Tibial artery (tissue), 4 donors: Measurements from ENCODE around the gene KLRC2.
"Not testable (repeated sequence)": the region's sequence is repeated elsewhere in the genome, so short reads cannot be mapped to it uniquely, and the experiment has no call there.

Source experiments
- DNase-seq, 2 donors: peaks; one replicate each; pipeline ENCODE4 v3.0.0-alpha.2; 2019
- H3K27ac ChIP-seq, 2 donors: fragments of 200-600 bp; sonication (generic) in 1 of 2; 1 replicate in 1 of 2; 2 replicates in 1 of 2; pipeline ENCODE4 v1.5.1; 2018 to 2019; ENCODE audit warnings: mild to moderate bottlenecking in 1 of 2
- H3K27me3 ChIP-seq, 2 donors: fragments of 200-600 bp; sonication (generic) in 1 of 2; one replicate each; pipeline versions ENCODE4 v1.5.1 to v1.6.0; 2016 to 2019
- H3K36me3 ChIP-seq, 3 donors: fragments of 200-600 bp; sonication (generic) in 2 of 3; one replicate each; pipeline ENCODE4 v1.5.1; 2016 to 2019; ENCODE audit warnings: mild to moderate bottlenecking in 2 of 3
- H3K4me1 ChIP-seq, 4 donors: fragments of 200-600 bp; sonication (generic) in 2 of 4; 1 replicate in 3 of 4; 2 replicates in 1 of 4; pipeline ENCODE4 v1.5.1; 2016 to 2019
- H3K4me3 ChIP-seq, 2 donors: fragments of 200-600 bp; sonication (generic) in 1 of 2; 1 replicate in 1 of 2; 2 replicates in 1 of 2; pipeline ENCODE4 v1.5.1; 2018 to 2019; ENCODE audit warnings: mild to moderate bottlenecking in 2 of 2
- H3K9me3 ChIP-seq, 3 donors: fragments of 200-600 bp; sonication (generic) in 1 of 3; one replicate each; pipeline ENCODE4 v1.5.1; 2016 to 2019
- CTCF ChIP-seq, 2 experiments: fragments of 200-600 bp in 1 of 2; fragments of 450-650 bp in 1 of 2; IDR thresholded peaks; one replicate each; pipeline ENCODE4 v1.5.1; 2017 to 2019; ENCODE audit warnings: antibody characterized with exemption in 2 of 2, mild to moderate bottlenecking in 1 of 2, moderate library complexity in 1 of 2
- intact Hi-C: fragments of 100-400 bp; cut with DNase I; formaldehyde crosslinking; loops from one replicate; pipeline ENCODE4 v1.15.0; 2023; ENCODE audit warnings: low total_unique reads

Gene KLRC2

GRCh38 chr12:10455766-10456165 lies 20.0 kb upstream of the KLRC2 start:
- H3K9me3 ChIP-seq = peaks cover 0 to 22% (median 5%) of the 10 kb centered on the region in 3 donors
- intact Hi-C loops = no loop called here
- H3K4me1 ChIP-seq = no peaks in the 10 kb centered on the region
- no peak for DNase-seq
- H3K4me3 ChIP-seq = no peak overlapping the region
- TF ChIP-seq CTCF (IDR thresholded peaks at IDR 0.05) = no peak
- H3K27ac ChIP-seq = no peak overlapping the region
- H3K27me3 ChIP-seq = no peaks in the 10 kb centered on the region
- no peaks in the 10 kb centered on the region for H3K36me3 ChIP-seq

- TF ChIP-seq CTCF (IDR thresholded peaks at IDR 0.05) = no peak
- Histone ChIP-seq H3K27ac (no peak overlapping the region), H3K36me3 (no peaks in the 10 kb centered on the region), H3K4me3 (no peak overlapping the region), H3K9me3 (peaks cover 0 to 22% (median 5%) of the 10 kb centered on the region in 3 donors), H3K4me1 (no peaks in the 10 kb centered on the region), H3K27me3 (no peaks in the 10 kb centered on the region)
- DNase-seq = no peak
- intact Hi-C loops = no loop called here
These were observed 18.7 kb upstream of the KLRC2 start for GRCh38 chr12:10454531-10454930.

GRCh38 chr12:10453156-10453555 lies 17.3 kb upstream of the KLRC2 start, which contains the start of gene KLRC1:
KLRC1 (minus strand) TSS chr12:10453377; CDS start chr12:10451156, 2,221 bp downstream.
- H3K4me3 ChIP-seq = no peak within 1 kb of the TSS
- TF ChIP-seq CTCF (IDR thresholded peaks at IDR 0.05) = no peak
- no peak for DNase-seq
- H3K36me3 ChIP-seq = no peaks in the 10 kb centered on the region
- intact Hi-C loops = no loop called here
- no peaks in the 10 kb centered on the region for H3K4me1 ChIP-seq
- H3K27ac ChIP-seq = no peak within 1 kb of the TSS
- peaks cover 0 to 22% (median 5%) of the 10 kb centered on the region in 3 donors for H3K9me3 ChIP-seq
- H3K27me3 ChIP-seq = no peaks in the 10 kb centered on the region

GRCh38 chr12:10448236-10448635 lies 12.4 kb upstream of the KLRC2 start:
- H3K4me1 ChIP-seq = no peaks in the 10 kb centered on the region
- no peaks in the 10 kb centered on the region for H3K36me3 ChIP-seq
- no peak overlapping the region for H3K27ac ChIP-seq
- TF ChIP-seq CTCF (IDR thresholded peaks at IDR 0.05) = no peak
- no peaks in the 10 kb centered on the region for H3K9me3 ChIP-seq
- H3K4me3 ChIP-seq = no peak overlapping the region
- intact Hi-C loops = no loop called here
- no peak for DNase-seq
- H3K27me3 ChIP-seq = no peaks in the 10 kb centered on the region

DNA sequence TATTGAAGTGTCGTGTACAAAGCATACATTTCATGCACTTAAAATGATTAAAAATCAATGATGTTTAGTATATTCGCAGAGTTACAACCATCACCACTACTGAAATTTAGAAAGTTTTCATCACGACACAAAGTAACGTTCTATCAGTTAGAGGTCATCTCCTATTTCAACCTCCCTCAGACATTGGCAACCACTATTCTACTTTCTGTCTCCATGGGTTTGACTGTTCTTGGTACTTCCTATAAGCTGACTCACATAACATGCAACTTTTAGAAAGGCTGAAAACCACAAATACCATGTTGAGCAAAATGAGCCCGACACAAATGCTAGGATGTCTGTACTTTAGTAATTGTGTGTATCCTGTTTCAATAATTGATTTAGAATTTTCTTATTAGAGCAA lies 10.2 kb upstream of the KLRC2 start:
- H3K27ac ChIP-seq, H3K9me3 ChIP-seq, H3K27me3 ChIP-seq, H3K36me3 ChIP-seq, H3K4me1 ChIP-seq, intact Hi-C loops, H3K4me3 ChIP-seq, DNase-seq: not testable (repeated sequence)

- H3K27ac ChIP-seq, H3K27me3 ChIP-seq, H3K4me1 ChIP-seq, intact Hi-C loops, H3K36me3 ChIP-seq, H3K9me3 ChIP-seq, DNase-seq, H3K4me3 ChIP-seq: not testable (repeated sequence)
These were observed 5.3 kb upstream of the KLRC2 start for GRCh38 chr12:10441144-10441543.

DNA sequence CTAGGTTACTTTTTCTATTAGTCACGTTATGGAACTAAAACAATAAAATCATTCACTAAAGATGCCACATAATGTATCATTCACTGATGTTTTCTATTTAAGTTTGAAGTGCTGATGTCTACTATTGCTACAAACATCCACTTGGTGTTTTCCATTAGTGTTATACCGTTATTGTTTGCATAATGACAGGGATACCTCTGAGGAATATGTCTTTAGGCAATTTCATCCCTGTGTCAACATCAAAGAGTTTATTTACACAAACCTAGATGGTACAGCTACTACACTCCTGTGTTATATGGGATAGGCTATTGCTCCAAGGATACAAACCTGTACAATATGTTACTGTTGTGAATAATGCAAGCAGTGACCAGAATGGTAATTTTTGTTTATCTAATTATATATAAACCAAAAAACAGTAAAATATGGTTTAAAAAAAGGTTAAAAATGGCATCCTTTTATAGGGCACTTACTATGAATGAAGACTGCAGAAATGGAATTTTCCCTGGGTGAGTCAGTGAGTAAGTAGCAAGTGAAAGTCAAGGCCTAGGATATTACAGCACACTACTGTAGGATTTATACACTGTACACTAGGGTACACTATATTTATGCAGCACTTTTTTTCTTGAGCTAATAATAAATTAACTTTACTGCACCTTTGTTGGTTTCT lies 3.9 kb upstream of the KLRC2 start:
- H3K36me3 ChIP-seq, H3K27ac ChIP-seq, DNase-seq, H3K4me1 ChIP-seq, H3K9me3 ChIP-seq, intact Hi-C loops, H3K4me3 ChIP-seq, H3K27me3 ChIP-seq: not testable (repeated sequence)

DNA sequence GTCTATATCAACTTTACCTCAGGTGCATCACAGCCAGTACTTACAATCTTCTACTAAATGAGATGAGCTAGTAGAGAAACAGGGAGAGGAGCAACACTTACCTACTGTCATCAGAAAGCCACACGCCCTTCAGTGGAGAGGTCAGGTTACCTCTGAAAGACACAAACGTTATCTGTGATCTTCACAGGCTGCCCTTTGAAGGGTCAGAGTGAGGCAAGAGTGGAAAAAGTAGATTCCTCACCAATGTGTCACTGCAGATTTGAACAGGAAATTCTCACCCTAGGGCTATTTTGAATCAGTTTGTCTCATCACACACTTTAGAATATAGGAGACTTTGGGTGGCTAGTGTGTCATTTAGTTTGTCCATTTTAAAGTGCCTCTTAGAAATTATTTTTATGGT lies 1.8 kb upstream of the KLRC2 start:
- H3K27me3 ChIP-seq, H3K4me3 ChIP-seq, H3K36me3 ChIP-seq, H3K27ac ChIP-seq, DNase-seq, H3K4me1 ChIP-seq, intact Hi-C loops, H3K9me3 ChIP-seq: not testable (repeated sequence)

GRCh38 chr12:10430623-10431022 lies 5.2 kb downstream of the KLRC2 start:
- H3K9me3 ChIP-seq = not testable (repeated sequence)

DNA sequence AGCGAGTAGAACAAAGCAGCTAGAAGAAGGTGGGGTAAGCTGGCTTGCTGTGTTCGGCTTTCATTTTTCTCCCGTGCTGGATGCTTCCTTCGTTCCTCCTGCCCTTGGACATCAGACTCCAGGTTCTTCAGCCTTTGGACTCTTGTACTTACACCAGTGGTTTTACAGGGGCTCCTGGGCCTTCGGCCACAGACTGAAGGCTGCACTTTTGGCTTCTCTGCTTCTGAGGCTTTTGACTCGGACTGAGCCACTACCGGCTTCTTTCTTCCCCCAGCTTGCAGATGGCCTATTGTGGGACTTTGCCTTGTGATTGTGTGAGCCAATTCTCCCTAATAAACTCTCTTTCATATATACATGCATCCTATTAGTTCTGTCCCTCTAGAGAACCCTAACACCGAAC lies 9.9 kb downstream of the KLRC2 start:
- intact Hi-C loops = not testable (repeated sequence)

More at GRCh38 chr12:10430623-10431022, 5.2 kb downstream of the KLRC2 start:
- H3K4me1 ChIP-seq, DNase-seq, H3K27me3 ChIP-seq, H3K4me3 ChIP-seq, H3K27ac ChIP-seq, H3K36me3 ChIP-seq, intact Hi-C loops: not testable (repeated sequence)

More for the DNA sequence above, 9.9 kb downstream of the KLRC2 start:
- H3K36me3 ChIP-seq, H3K9me3 ChIP-seq, H3K4me3 ChIP-seq, H3K27me3 ChIP-seq, DNase-seq, H3K27ac ChIP-seq, H3K4me1 ChIP-seq: not testable (repeated sequence)
